NK-92 (cell line): ENCODE results near the gene STRA6.

ENCODE experiments used
- DNase-seq: peaks from one replicate; lab custom pipeline; 2025; ENCODE audit not compliant: unreplicated experiment; lab: John Stamatoyannopoulos, UW

STRA6 gene

DNA sequence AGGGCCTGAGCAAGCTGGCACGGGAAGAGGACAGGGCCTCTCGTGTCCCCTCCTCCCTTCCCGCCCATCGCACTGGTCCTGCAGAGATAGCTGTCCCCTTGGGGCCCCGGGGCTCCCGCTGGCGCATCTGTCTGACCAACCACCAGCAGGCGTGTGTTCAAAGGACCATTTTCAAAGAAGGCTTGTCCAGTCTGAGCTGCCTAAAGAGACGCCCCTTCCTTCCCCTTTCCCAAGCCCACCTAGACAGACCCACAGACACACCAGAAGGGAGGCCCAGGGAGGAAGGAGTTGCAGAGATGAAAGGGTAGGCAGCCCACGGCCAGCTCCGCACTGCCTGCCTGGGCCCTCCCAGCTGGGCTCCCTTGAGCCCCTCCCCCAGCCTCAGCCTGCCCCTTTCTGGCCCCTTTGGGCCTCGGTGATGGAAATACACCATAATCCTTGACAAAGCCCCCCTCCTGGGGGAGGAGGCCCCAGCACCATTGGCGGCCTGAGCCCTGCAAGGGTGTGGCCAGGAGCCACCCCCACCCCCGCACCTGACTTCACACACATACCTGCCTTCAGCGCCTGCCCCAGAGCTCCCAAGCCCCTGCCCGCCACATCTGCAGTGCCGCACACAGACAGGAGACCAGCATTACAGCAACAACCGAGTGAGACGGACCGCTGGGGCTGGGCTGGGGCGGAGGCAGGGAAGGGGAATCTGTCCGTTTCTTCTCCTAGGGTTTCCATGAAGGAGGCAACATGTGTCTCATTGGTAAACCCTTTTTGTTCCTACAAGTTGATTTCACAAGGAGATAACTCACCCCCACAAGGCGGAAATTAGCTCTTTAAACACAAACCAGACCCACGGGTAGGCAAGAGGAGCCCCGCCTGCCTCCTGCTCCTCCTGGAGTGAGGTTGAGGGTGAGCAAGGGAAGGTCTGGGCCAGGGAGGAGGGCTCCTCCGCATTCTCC, at the start of gene STRA6:
Gene STRA6 (minus strand): TSS at position 336 of the 950 bp plus-strand sequence. CDS start 520 bp downstream, outside the sequence.
- no peak for DNase-seq

GRCh38 chr15:74252291-74252690, 49.7 kb upstream of the STRA6 start:
- DNase-seq = no peak

DNA sequence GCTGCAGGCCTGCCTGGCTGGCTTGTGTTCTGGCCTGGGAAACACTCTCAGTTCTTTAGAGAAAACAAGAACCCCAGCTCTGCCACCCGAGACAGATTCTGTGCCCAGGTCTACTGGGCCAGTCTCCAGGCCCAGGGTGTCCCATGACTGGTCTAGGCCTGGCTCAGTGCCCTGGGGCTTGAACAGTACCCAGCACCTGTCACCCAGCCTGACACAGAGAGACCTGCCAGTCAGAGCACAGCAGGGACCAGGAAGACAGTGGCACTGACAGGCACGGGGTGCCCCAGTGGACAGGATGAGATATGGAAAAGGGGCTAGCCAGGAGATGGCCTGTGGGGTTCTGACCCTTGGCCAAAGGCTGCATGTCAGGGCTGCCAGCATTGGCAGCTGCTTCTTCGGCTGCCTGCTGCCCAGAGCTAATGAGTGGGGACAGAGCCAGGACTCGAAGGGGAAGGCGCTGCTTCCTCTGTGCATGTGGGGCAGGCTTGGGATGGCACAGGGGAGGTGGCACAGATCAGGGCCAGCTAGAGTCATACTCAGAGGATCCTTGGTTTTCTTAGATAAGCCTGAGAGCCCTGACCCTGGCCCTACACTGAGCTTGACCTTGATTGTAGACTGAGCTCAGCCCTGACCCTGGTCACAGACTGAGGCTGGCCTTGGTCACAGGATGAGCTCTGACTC, 48.7 kb upstream of the STRA6 start:
- no peak for DNase-seq

DNA sequence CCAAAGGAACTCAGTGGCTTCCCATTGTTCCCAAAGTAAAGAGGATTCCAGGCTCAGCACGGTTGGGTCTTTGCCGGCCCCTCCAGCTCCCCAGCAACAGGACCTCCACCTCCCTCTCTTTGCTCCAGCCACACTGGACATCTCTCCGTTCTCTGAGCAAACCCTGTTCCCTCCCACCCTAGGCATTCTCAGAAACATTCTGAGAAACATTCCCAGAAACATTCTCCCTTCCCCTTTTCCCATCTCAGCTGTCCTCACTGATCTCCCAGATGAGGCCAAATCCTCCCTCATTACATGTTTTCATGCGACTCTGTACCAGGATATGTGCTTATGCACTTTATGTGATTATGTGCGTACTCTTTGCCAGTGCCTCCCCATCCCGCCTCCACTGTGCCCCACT, 47.7 kb upstream of the STRA6 start:
- DNase-seq = no peak

- no peak for DNase-seq
Observed at GRCh38 chr15:74245342-74245931, 42.9 kb upstream of the STRA6 start.

GRCh38 chr15:74244822-74245341, 42.3 kb upstream of the STRA6 start:
- no peak for DNase-seq

DNA sequence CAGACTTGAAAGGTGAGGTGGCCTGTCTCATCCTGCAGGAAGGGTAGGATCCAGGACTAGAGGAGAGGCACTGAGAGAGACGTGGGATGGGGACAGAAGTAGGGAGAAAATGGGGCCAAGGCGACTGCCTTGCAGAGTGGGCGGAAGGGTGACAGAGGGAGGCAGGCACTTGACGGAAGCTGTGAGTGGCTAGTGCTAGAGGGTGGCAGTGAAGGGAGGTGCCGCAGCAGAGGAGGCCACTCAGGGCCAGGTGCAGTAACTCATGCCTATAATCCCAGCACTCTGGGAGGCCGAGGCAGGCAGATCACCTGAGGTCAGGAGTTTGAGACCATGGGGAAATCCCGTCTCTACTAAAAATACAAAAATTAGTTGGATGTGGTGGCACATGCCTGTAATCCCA, 40.8 kb upstream of the STRA6 start:
- DNase-seq = no peak

GRCh38 chr15:74242441-74243185, 40.0 kb upstream of the STRA6 start:
- no peak for DNase-seq

DNA sequence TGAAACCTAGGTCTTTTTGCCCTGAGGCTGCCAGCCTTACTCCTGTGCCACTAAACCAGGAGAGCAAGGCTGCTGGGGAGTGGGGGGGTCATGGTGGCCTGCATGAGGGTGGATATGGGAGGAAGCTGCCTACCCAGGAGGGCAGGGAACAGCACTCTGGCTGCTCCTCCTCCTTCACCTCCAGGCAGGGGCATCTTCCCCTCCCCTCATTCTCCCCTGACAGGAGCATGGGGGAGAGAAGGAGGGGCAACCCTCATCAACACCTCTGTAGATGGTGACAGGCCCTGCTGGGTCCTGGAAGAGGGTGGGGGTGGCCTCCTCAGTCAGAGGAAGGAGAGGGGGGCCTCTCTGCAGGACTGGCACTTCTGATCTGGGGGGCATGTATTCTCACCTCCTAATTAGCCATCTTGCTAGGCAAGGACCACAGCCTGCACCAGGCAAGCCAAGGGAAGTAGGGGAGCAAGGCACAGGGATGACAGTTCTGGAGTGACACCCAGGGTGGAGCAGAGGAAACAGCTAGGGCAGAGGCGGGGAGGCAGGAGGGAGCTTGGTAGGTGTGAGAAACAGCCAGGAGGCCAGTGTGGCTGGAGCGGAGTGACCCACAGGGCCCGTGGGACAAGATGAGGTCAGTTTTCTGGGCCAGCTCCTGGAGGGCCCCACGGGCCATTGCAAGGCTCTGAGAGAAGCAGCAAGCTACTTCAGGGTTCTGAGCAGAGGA, 38.5 kb upstream of the STRA6 start:
- no peak for DNase-seq

- no peak for DNase-seq
Observed at GRCh38 chr15:74240002-74240568, 37.5 kb upstream of the STRA6 start.

DNA sequence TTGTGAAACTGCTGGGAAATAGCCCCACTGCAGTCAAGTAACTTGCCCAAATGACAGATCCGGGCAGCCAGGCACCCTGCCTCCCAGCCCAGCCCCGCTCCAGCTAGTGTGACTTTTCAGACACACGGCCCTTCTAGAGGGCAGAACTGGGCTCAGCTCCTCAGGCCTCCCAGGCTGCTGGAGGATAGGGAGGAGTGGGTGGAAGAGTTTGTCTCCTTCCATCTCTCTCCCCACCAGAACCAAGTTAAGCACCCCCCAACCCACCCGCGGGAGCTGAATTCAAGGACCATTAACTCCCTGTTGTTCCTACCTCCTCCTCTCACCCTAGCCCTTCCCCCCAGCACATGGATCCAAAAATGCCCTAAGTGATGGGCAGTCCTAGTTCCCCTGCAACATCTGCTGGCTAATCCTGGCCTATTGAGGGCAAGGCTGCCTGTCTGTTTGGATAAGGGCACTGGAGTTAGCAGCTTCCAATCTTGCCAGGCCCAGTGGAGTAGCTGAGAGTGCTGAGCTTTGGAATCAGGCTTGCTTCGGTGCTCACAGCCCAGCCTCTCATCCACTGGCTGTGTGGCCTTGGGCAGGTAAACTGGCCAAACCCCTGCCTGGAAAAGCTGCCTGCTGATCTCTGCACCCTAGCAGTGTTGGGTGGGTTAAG, 36.6 kb upstream of the STRA6 start:
- DNase-seq = no peak

- DNase-seq = no peak
Observed at GRCh38 chr15:74235962-74236361, 33.4 kb upstream of the STRA6 start, which contains the start of gene CCDC33. CCDC33 (plus strand) TSS chr15:74236326; CDS start chr15:74236720, 394 bp downstream.

GRCh38 chr15:74234598-74234875, 31.9 kb upstream of the STRA6 start:
- DNase-seq = no peak

DNA sequence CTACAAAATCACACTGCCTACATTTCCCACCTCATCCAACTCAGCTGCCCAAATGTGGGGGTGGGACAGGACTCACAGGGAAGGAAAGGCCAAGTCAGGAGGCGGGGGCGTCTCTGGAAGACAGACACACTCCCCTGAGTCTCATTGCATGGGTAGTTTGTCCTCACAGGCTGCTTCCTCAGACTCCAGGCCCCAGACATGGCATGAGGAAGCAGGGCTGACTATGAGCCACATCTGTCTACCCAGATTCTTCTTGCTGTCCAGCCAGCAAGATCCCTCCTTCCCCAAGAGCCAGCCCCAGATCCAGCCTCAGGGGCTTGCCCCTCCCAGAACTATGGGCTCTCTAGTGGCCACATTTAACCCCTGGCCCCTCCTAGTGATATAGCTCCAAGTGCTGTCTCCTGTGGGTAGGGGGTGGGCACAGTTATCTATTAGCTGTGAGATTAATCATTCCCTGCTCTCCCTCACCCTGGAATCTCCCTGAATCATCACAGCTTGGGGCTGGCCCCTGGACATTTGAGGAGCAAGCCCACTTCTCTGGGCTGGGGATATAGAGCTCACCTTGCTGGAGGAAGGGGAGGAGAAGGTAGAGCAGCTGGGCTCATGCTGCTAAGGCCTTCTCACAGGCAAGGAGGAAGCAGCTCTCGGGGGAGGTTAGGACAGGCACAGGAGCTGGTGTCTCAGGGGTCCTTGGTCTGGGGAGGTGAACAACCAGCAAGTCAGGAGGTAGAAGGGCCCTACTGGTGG, 31.4 kb upstream of the STRA6 start:
- no peak for DNase-seq

- DNase-seq = no peak
Observed at GRCh38 chr15:74233373-74233772, 30.8 kb upstream of the STRA6 start.

GRCh38 chr15:74231475-74231874, 28.9 kb upstream of the STRA6 start:
- DNase-seq = no peak

DNA sequence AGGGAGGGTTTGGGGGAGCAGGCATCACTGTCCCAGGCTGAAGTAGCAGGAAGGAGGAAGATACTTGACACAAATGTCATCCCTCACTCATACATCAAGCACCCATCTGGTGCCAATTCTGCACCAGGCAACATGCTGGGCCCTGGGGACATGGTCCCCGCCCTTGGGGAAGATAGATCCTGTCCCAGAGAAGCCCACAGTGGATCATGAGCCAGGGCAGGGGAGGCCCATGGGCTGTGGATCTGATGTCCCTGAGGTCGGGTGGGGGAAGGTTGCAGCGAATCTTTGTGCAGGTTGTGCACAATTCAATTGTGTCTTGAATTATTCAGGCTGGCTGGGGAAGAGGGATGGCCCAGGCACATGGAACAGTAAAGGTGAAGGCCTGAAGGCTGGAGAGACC, 27.1 kb upstream of the STRA6 start:
- no peak for DNase-seq

DNA sequence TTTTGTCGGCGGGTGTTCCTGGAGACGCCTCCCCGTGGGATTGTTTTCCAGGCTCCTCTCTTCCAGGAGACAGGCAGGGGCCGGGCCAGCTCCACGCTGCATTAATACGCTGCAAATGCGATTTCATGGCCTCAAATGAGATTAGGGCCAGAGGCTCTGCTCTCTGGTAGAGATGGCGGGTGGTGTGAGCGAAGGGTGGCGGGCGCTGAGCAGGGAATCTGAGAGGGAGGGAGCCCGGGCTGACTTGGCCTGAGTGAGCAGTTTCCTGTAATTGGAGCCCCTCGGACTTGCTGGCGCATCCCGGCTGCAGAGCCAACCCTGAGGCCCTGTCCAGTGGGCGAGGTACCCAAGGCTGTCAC, 26.1 kb upstream of the STRA6 start:
- DNase-seq = no peak
